GM12878 (cell line): ENCODE data around the gene ZNF106. TPM values are rescaled to one million over a fixed set of nuclear protein-coding genes. Genes with fewer than 3 reads are reported as not detected.

ENCODE experiments used
- ATAC-seq: fragments of 200-7000 bp; cut with Tn5 transposase; 3 replicates; pipeline ENCODE4 v1.9.1; 2020; ENCODE audit warnings: mild to moderate bottlenecking, moderate library complexity
- BruUV-seq: library from RNA; stranded (reverse); fragments of 400-500 nt; replicated peaks from 2 replicates; lab custom pipeline; 2021; lab: Mats Ljungman, UMichigan
- CTCF ChIA-PET: fragments of 300-600 bp; sonication (Branson Sonifier 250); formaldehyde crosslinking; extraction: SDS; loops from one replicate; lab custom pipeline; 2021; ENCODE audit warnings: inconsistent platforms; lab: Yijun Ruan, JAX
- POLR2A ChIA-PET: fragments of 350-600 bp; formaldehyde crosslinking; extraction: SDS; loops from one replicate; lab custom pipeline; 2021; ENCODE audit warnings: inconsistent platforms; lab: Charles Lee
- RAD21 ChIA-PET: fragments of 300-600 bp; sonication (Branson Sonifier 250); formaldehyde crosslinking; loops from one replicate; lab custom pipeline; 2023; ENCODE audit warnings: antibody characterized with exemption; ENCODE audit not compliant: unreplicated experiment; lab: Charles Lee
- SMC1A ChIA-PET: fragments of 300-600 bp; sonication (Branson Sonifier 250); formaldehyde crosslinking; loops from one replicate; lab custom pipeline; 2023; ENCODE audit not compliant: unreplicated experiment, uncharacterized antibody; lab: Charles Lee
- DNase-seq: peaks from one replicate; pipeline ENCODE4 v3.0.0-alpha.2; 2011; ENCODE audit warnings: low read depth, low spot score
- FAIRE-seq: peaks from 3 replicates; lab custom pipeline; 2011; peaks lifted over from hg19 to GRCh38; lab: Jason Lieb, UNC
- H2AFZ ChIP-seq: 2 replicates; pipeline ENCODE4 v1.6.0; 2011; ENCODE audit warnings: low read depth, low read length, control low read depth; ENCODE audit not compliant: control insufficient read depth
- H3K27ac ChIP-seq: 2 replicates; pipeline ENCODE4 v1.5.1; 2011; ENCODE audit warnings: control low read depth; ENCODE audit not compliant: control insufficient read depth, insufficient read depth
- H3K27me3 ChIP-seq, 2 experiments: replicated peaks in 1 of 2; 2 replicates each; pipeline versions ENCODE4 v1.6.0 to v1.6.1; 2011; ENCODE audit warnings: low read length in 1 of 2; ENCODE audit not compliant: control insufficient read depth in 2 of 2, insufficient read depth in 2 of 2
- H3K36me3 ChIP-seq, 2 experiments: 2 replicates each; pipeline ENCODE4 v1.5.1; 2011; ENCODE audit warnings: low read length in 1 of 2; ENCODE audit not compliant: control insufficient read depth in 2 of 2, insufficient read depth in 2 of 2
- H3K4me1 ChIP-seq: 2 replicates; pipeline ENCODE4 v1.6.1; 2011; ENCODE audit warnings: mild to moderate bottlenecking, low read length, moderate library complexity, mixed read lengths; ENCODE audit not compliant: control insufficient read depth, insufficient read depth
- H3K4me2 ChIP-seq: 2 replicates; pipeline ENCODE4 v1.6.0; 2011; ENCODE audit warnings: control low read depth; ENCODE audit not compliant: control insufficient read depth, insufficient read depth
- H3K4me3 ChIP-seq: fragments of 200-600 bp; sonication (generic); 2 replicates; pipeline ENCODE4 v1.5.1; 2016
- H3K79me2 ChIP-seq: 2 replicates; pipeline ENCODE4 v1.6.0; 2011; ENCODE audit warnings: low read length; ENCODE audit not compliant: control insufficient read depth, insufficient read depth
- H3K9ac ChIP-seq: 2 replicates; pipeline ENCODE4 v1.8.0; 2011; ENCODE audit warnings: low read length, control low read depth, mixed read lengths; ENCODE audit not compliant: control insufficient read depth, insufficient read depth
- H3K9me3 ChIP-seq: replicated peaks from 3 replicates; pipeline ENCODE4 v1.5.1; 2011; ENCODE audit warnings: mild to moderate bottlenecking, low read length; ENCODE audit not compliant: control insufficient read depth, insufficient read depth
- H4K20me1 ChIP-seq: 2 replicates; pipeline ENCODE4 v1.6.0; 2011; ENCODE audit not compliant: control insufficient read depth, insufficient read depth
- ASH2L ChIP-seq: fragments of 300-600, 200-600 bp; sonication (generic); IDR thresholded peaks from 2 replicates; pipeline ENCODE4 v1.6.1; 2017; ENCODE audit warnings: low read depth, mild to moderate bottlenecking, borderline replicate concordance
- BCL3 ChIP-seq: IDR thresholded peaks from 2 replicates; pipeline ENCODE4 v1.6.1; 2011; ENCODE audit warnings: borderline replicate concordance, low read depth, mild to moderate bottlenecking, moderate library complexity, low read length; ENCODE audit not compliant: insufficient read depth, poor library complexity, severe bottlenecking
- CREB1 ChIP-seq: IDR thresholded peaks from 2 replicates; pipeline ENCODE4 v1.6.1; 2012; ENCODE audit warnings: low read depth, mild to moderate bottlenecking, inconsistent platforms
- EP300 ChIP-seq, 2 experiments: fragments of 150-350 bp in 1 of 2; IDR thresholded peaks; 2 replicates each; pipeline ENCODE4 v1.6.1; 2011 to 2012; ENCODE audit warnings: low read depth in 2 of 2, low read length in 2 of 2, borderline replicate concordance in 1 of 2, improper control_type of control experiment in 1 of 2, inconsistent platforms in 1 of 2; ENCODE audit not compliant: control insufficient read depth in 1 of 2
- MAX ChIP-seq: IDR thresholded peaks from 2 replicates; pipeline ENCODE4 v1.6.1; 2012; ENCODE audit warnings: low read depth, low read length, improper control_type of control experiment
- NBN ChIP-seq: fragments of 450-650 bp; IDR thresholded peaks from 2 replicates; pipeline ENCODE4 v1.6.1; 2016
- NR2C2 ChIP-seq: IDR thresholded peaks from 2 replicates; pipeline ENCODE4 v1.6.1; 2011; ENCODE audit warnings: borderline replicate concordance, low read depth; ENCODE audit not compliant: control insufficient read depth, insufficient read length
- RELA ChIP-seq: fragments of 450-650 bp; IDR thresholded peaks from 2 replicates; pipeline ENCODE4 v1.8.0; 2014; ENCODE audit warnings: borderline replicate concordance; ENCODE audit not compliant: partially characterized antibody
- RELB ChIP-seq: fragments of 450-650 bp; IDR thresholded peaks from 2 replicates; pipeline ENCODE4 v1.6.1; 2017; ENCODE audit warnings: low read depth, mild to moderate bottlenecking, moderate library complexity
- RFX5 ChIP-seq: IDR thresholded peaks from 2 replicates; pipeline ENCODE4 v1.6.1; 2011; ENCODE audit warnings: low read depth, low read length, improper control_type of control experiment
- SREBF2 ChIP-seq: IDR thresholded peaks from 2 replicates; pipeline ENCODE4 v1.6.1; 2012; ENCODE audit warnings: mild to moderate bottlenecking, low read length
- TCF7 ChIP-seq: IDR thresholded peaks from 2 replicates; pipeline ENCODE4 v1.6.1; 2014; ENCODE audit warnings: antibody characterized with exemption, borderline replicate concordance
- USF1 ChIP-seq: IDR thresholded peaks from 2 replicates; pipeline ENCODE4 v1.6.1; 2011; ENCODE audit warnings: borderline replicate concordance, low read depth, mild to moderate bottlenecking, moderate library complexity, mixed read lengths, low read length; ENCODE audit not compliant: insufficient read depth; ENCODE audit errors: extremely low read length
- WGBS: methylation state at CpG from one replicate; pipeline ENCODE4 v1.1.6; 2016; ENCODE audit warnings: low lambda C conversion rate; ENCODE audit not compliant: insufficient replicate concordance, insufficient coverage; ENCODE audit errors: missing lambda C conversion rate; 5-methylcytosine and 5-hydroxymethylcytosine counted together
- in situ Hi-C: fragments of 300-500 bp; cut with MboI; formaldehyde crosslinking; loops from 9 replicates; pipeline ENCODE4 v1.14.3; 2018; ENCODE audit warnings: mixed read lengths
- intact Hi-C: fragments of 100-400 bp; cut with micrococcal nuclease; formaldehyde crosslinking; loops from one replicate; pipeline ENCODE4 v1.14.2; 2022; ENCODE audit not compliant: unreplicated experiment
- polyA plus RNA-seq, 11 experiments: library from polyadenylated mRNA; depleted of rRNA in 4 of 11; unstranded in 6 of 11; stranded (reverse) in 5 of 11; fragments of >200 nt; fragmentation: Nextera tagmentation in 4 of 11; fragmentation: Illumina TruSeq in 1 of 11; extraction: Ambion mirVana in 4 of 11; extraction: Trizol in 1 of 11; gene quantifications; 1 replicate in 1 of 11; 2 replicates in 10 of 11; pipeline versions ENCODE4 v1.2.1 to v1.2.3, GENCODE V29; 2011 to 2016; ENCODE audit warnings: inconsistent platforms in 2 of 11, missing spikeins in 2 of 11, low read depth in 1 of 11
- total RNA-seq, 4 experiments: library from RNA; depleted of rRNA in 3 of 4; stranded (reverse); fragments of >200 nt in 3 of 4; fragmentation: Illumina TruSeq in 1 of 4; extraction: Trizol in 1 of 4; gene quantifications; 2 replicates each; pipeline versions ENCODE4 v1.2.1 to v1.2.3, GENCODE V29; 2013 to 2021

The ZNF106 gene
- total and polyA plus RNA-seq, 10 of the 15 experiments (the other 5 are each of a cell fraction or from before 2014, with no cell fraction given) = 10.7 to 45.3 (median 32.5) TPM

GRCh38 chr15:42507514-42507913, 16.6 kb upstream of the ZNF106 start:
- Histone ChIP-seq H2AFZ (no peak overlapping the region), H3K4me2 (no peak overlapping the region), H3K27ac (no peak overlapping the region), H3K4me3 (no peak overlapping the region), H3K4me1 (peaks cover 31% of the 10 kb centered on the region; the same call in 1 of the 2 replicates), H3K36me3 (peaks cover 0 to 5% of the 10 kb centered on the region in 2 experiments; a peak in 1 of 4 replicates), H3K27me3 (no peaks in the 10 kb centered on the region), H3K9me3 (no peaks in the 10 kb centered on the region), H3K79me2 (peaks cover 37% of the 10 kb centered on the region), H3K9ac (no peak overlapping the region), H4K20me1 (no peaks in the 10 kb centered on the region)
- BruUV-seq = no TSS peak
- FAIRE-seq = no peak
- POLR2A ChIA-PET = interaction anchor here (0.6 kb wide), 1 partner anchor 142 kb away, joined by 3 read pairs; no protein-coding TSS in a partner anchor
- 86% methylated on average over 4 of the region's 4 CpGs for WGBS
- ATAC-seq = no peak
- CTCF ChIA-PET = no interaction called here
- RAD21 ChIA-PET = no interaction called here
- SMC1A ChIA-PET = interaction anchor here (1.6 kb wide), 1 partner anchor 139 kb away, joined by 9 read pairs; no protein-coding TSS in a partner anchor
- in situ Hi-C loops = no loop called here
- TF ChIP-seq EP300 (IDR thresholded peaks at IDR 0.05; ENCODE audit: borderline replicate concordance in 1 of 2, control insufficient read depth in 1 of 2, low read depth in 2 of 2, low read length in 2 of 2) = no peak
- no peak for TF ChIP-seq NBN
- TF ChIP-seq ASH2L = no peak
- no peak for TF ChIP-seq CREB1
- no peak for TF ChIP-seq SREBF2
- TF ChIP-seq RFX5 = no peak
- TF ChIP-seq RELA = no peak
- TF ChIP-seq BCL3 = no peak
- no peak for TF ChIP-seq NR2C2
- no peak for TF ChIP-seq RELB
- TF ChIP-seq MAX = no peak
- TF ChIP-seq TCF7 = no peak
- no peak for TF ChIP-seq USF1
- intact Hi-C loops = no loop called here
- DNase-seq = no peak
